Epithelial cell of esophagus (primary cell): ENCODE measurements around the gene FBRSL1.

Experiments
- DNase-seq: peaks from one replicate; pipeline ENCODE4 v3.0.0; 2010; ENCODE audit warnings: low read depth
- H3K4me3 ChIP-seq: 2 replicates; pipeline ENCODE4 v1.5.1; 2011; ENCODE audit warnings: mild to moderate bottlenecking, low read length, control low read depth
- TF ChIP-seq, protein P1 (sequence below): IDR thresholded peaks from 2 replicates; pipeline ENCODE4 v1.5.1; 2011; ENCODE audit warnings: low read depth, mild to moderate bottlenecking, low read length, control low read depth, inconsistent platforms; ENCODE audit not compliant: insufficient read depth; ENCODE audit errors: missing control alignments

The FBRSL1 gene

DNA sequence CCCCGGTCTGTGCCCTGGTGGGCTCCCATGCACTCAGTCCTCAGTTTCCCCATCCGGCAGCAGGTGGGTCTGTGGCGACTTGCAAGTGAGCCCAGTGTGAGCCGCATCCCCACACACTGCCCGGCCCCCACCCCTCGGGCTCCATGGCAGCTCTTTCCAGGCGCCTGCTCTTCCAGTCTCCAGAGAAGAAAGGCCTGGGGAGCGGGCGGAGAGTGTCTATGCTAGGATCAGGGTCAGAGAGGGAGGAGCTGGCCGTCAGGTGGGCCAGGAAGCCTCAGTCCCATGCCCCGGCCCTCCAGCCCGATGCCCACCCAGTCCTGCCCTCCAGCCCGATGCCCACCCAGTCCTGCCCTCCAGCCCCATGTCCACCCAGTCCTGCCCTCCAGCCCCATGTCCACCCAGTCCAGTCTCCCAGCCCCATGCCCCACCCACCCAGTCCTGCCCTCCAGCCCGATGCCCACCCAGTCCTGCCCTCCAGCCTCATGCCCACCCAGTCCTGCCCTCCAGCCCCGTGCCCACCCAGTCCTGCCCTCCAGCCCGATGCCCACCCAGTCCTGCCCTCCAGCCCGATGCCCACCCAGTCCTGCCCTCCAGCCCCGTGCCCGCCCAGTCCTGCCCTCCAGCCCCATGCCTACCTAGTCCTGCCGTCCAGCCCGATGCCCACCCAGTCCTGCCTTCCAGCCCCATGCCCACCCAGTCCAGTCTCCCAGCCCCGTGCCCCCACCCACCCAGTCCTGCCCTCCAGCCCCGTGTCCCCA is 49.2 kb downstream of the FBRSL1 start:
- DNase-seq: no peak
- no peak overlapping the region for H3K4me3 ChIP-seq
- TF ChIP-seq, protein P1, sequence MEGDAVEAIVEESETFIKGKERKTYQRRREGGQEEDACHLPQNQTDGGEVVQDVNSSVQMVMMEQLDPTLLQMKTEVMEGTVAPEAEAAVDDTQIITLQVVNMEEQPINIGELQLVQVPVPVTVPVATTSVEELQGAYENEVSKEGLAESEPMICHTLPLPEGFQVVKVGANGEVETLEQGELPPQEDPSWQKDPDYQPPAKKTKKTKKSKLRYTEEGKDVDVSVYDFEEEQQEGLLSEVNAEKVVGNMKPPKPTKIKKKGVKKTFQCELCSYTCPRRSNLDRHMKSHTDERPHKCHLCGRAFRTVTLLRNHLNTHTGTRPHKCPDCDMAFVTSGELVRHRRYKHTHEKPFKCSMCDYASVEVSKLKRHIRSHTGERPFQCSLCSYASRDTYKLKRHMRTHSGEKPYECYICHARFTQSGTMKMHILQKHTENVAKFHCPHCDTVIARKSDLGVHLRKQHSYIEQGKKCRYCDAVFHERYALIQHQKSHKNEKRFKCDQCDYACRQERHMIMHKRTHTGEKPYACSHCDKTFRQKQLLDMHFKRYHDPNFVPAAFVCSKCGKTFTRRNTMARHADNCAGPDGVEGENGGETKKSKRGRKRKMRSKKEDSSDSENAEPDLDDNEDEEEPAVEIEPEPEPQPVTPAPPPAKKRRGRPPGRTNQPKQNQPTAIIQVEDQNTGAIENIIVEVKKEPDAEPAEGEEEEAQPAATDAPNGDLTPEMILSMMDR: no peak

DNA sequence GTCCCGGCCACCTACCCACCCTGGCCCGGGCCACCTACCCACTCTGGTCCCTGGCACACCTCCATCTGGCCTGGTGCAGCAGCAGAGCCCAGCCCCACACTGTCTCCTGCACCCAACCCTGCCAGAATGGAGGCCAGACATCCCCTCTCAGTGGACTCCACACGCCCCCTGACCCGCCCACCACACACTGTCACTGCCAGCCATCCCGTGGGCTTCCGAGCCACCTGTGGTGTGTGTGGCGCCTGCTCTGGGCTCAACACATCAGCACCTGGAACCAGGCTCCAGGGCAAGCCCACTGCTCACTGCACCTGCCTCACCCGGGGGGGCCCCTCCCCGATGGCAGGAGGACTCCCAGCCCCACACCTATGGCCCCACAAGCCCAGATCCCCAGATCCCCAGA is 50.5 kb downstream of the FBRSL1 start:
- no peak for DNase-seq

DNA sequence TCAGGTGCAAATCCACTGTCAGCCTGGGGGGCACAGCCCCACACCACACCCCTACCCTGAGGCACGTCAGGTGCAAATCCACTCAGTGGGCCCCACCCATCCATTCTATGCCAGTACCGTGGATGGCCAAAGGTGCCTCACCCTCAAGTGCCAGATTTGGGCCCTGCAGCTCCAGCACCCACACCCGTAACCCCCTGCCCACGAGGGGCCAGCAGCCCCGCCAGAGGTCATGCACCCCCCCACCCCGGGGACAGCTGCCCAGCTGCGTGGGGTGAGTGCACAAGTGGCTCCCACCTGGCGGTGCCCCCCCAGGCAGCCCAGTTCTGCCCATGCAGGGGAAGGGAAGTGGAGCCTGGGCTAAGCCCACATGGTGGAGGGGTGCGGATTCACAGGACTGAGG is 51.2 kb downstream of the FBRSL1 start:
- no peak for DNase-seq
- H3K4me3 ChIP-seq: no peak overlapping the region
- TF ChIP-seq, protein P1: no peak

More for the DNA sequence above, 50.5 kb downstream of the FBRSL1 start:
- H3K4me3 ChIP-seq: no peak overlapping the region
- TF ChIP-seq, protein P1: no peak

DNA sequence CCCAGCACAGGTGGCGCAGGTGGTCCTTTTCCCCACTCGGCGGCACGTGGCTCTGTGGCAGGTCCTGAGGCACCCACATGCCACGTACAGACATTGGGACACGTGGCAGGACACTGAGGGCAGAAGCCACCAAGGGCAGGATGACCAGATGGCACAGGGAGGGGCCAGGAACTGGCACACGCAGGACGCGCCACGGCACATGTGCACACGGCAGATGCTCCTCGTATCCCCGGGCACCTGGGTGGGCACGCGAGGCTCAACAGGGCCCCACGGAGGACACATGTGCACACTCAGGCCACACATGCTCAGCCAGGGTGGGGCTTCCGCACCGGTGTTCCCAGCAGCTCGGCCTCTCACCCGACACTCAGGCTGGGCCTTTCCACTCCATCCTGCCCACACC is 52.0 kb downstream of the FBRSL1 start:
- DNase-seq: no peak
- TF ChIP-seq, protein P1: no peak
- H3K4me3 ChIP-seq: no peak overlapping the region

DNA sequence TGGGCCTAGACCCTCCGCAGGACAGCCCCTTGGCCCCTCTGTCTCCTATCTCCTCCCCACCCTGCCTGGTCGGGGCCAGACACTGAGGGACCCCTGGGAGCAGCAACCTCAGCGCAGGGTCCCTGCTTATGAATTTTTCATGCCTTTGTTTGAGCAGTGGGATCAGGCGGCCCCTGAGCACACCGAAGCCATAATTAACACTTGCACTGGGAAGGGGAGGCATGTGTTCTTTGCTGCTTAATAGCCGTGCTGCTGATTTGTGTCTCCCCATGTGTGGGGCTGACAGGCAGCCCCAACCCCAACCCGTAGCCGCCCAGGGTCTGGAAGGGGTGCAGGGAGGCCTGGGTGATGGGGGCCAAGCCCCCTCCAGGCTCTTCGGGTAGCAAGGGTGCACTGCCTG is 52.7 kb downstream of the FBRSL1 start:
- TF ChIP-seq, protein P1: no peak
- no peak overlapping the region for H3K4me3 ChIP-seq
- no peak for DNase-seq

DNA sequence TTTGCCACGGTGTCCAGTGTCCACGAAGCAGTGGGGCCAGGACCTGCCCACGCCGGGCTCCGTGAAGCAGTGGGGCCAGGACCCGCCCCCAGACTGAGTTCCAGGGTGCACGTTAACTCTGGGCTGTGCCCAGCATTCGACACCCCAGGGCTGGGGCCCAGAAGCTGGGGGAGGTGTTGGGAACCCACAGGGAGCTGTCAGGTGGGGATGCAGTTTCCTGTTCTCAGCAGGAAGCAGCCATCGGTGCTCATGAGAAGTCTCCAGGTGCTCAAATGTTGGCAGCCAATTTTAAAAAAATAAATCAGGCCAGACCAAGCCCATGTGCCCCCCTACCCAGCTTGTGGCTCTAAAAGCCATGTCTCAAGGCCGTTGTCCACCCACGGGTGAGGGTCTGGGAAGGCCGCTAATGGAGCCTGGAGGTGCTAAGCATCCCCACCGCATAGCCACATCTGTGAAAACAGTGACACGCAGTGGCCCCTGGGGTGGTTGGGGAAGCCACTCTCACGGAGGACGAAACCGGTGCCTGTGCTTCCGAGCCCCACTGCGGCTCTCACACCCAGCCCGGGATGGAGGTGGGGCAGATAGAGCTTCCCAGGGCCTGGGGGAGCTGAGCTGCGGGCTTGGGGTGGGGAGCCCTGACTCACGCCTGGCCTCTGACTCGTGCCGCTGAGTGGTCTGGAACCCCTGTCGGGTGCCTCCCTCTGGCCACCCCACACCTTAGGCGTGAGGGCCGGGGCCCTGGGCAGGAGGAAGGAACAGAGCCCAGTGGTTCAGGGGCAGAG is 53.5 kb downstream of the FBRSL1 start:
- no peak for DNase-seq
- no peak overlapping the region for H3K4me3 ChIP-seq

More for the DNA sequence above, 53.5 kb downstream of the FBRSL1 start:
- TF ChIP-seq, protein P1: no peak
